ENCODE measurements around the gene NRARP. TPM values are rescaled to one million over a fixed set of nuclear protein-coding genes. Genes with fewer than 3 reads are reported as not detected.
A peak's percentile ranks its signal among the peaks of the same experiment; 100 is the strongest.

NRARP gene
- total and polyA plus RNA-seq, 2 of the 13 experiments (the other 11 are each of a cell fraction or from before 2014, with no cell fraction given): 0.22 to 0.46 TPM

DNA sequence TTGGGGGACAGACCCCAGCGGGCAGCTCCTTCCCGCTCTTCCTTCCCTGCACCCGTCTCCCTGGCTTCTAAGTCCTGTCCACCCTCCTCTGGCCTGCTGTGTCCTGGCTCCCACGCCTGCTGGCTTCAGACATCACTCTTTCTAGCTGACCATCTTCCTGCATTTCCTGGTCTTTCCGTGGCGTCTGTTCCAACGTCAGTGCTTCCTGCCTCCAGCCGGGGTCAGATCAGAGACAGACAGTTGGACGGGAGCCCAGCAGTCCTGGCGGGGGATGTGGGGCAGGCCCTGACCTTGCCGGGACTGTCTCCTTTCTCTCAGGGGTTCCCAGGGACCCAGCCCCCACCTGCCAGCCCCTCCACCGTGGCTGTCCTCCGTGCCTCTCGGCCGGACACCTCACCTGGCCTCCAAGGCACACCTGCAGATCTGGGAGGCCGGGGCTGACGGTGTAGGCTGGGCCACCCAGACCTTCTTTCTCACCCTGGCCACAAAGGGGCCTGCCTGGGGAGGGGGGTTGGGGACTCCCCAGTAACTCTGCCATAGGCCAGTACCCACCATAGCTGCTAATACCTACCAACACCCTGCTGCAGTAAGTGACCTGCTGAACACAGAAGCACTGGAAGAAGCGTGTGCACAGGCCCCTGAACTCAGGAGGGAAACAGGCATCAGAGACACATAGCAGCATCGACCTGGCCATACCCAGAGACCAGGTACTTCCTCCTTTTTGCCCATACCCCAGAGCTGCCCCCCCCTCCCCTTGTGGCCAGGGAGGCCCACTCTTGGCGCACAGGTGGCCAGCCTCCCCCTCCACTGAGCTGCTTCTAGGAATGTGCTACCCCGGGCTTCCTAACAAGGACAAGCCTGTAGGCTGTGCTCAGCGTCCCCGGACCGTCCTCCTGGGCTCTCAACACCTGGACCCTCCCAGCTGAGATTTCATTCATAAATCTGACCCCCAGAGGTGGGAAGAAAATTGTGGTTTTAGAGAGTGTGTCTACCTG is 5.1 kb downstream of the NRARP start:
- ATAC-seq (no peak), DNase-seq (ENCODE audit: low spot score) (no peak), FAIRE-seq (no peak)

More for the DNA sequence above, 5.1 kb downstream of the NRARP start:
- H3K27ac ChIP-seq (ENCODE audit: extremely low read length, insufficient read depth, low read length): no peak overlapping the region
- intact Hi-C loops (cut with micrococcal nuclease; ENCODE audit: unreplicated experiment) (no loop called here), in situ Hi-C loops (cut with HindIII; ENCODE audit: extremely low pct_ligation_motif_present, low pct_unique_long_range_greater_than_20kb) (no loop called here)
- ChIA-PET POLR2A (interaction anchor here (0.7 to 2.2 kb wide), 2 partner anchors 19 to 20 kb away, joined by 3 to 7 read pairs; partner anchors contain the start of gene TOR4A), CTCF (ENCODE audit: low intra/inter-chr PET ratio, low total read pairs) (no interaction called here)
- peak overlapping the region; percentile 29; the same call in 1 of the 2 replicates for H3K4me2 ChIP-seq (ENCODE audit: low read depth, low read length)
- no peak overlapping the region for H3K9ac ChIP-seq (ENCODE audit: insufficient read depth, low read depth, low read length)
- peak overlapping the region in 1 of 3 experiments; percentile 10; a peak in 1 of 6 replicates for H3K4me3 ChIP-seq (replicated peaks in 1 of 3; ENCODE audit: insufficient read depth in 1 of 3, low read depth in 2 of 3, low read length in 3 of 3)
- no peaks in the 10 kb centered on the region for H3K9me3 ChIP-seq (ENCODE audit: low read length)
- no peak overlapping the region for H2AFZ ChIP-seq (ENCODE audit: low read length)
- no peaks in the 10 kb centered on the region for H3K36me3 ChIP-seq (replicated peaks in 1 of 2; ENCODE audit: control insufficient read depth in 1 of 2, insufficient read depth in 2 of 2, low read length in 2 of 2)
- TF ChIP-seq, protein P1, sequence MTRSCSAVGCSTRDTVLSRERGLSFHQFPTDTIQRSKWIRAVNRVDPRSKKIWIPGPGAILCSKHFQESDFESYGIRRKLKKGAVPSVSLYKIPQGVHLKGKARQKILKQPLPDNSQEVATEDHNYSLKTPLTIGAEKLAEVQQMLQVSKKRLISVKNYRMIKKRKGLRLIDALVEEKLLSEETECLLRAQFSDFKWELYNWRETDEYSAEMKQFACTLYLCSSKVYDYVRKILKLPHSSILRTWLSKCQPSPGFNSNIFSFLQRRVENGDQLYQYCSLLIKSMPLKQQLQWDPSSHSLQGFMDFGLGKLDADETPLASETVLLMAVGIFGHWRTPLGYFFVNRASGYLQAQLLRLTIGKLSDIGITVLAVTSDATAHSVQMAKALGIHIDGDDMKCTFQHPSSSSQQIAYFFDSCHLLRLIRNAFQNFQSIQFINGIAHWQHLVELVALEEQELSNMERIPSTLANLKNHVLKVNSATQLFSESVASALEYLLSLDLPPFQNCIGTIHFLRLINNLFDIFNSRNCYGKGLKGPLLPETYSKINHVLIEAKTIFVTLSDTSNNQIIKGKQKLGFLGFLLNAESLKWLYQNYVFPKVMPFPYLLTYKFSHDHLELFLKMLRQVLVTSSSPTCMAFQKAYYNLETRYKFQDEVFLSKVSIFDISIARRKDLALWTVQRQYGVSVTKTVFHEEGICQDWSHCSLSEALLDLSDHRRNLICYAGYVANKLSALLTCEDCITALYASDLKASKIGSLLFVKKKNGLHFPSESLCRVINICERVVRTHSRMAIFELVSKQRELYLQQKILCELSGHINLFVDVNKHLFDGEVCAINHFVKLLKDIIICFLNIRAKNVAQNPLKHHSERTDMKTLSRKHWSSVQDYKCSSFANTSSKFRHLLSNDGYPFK (CRISPR knock-in tag; IDR thresholded peaks at IDR 0.05; ENCODE audit: borderline replicate concordance): no peak
- no peak for TF ChIP-seq ZNF607 (CRISPR knock-in tag; IDR thresholded peaks at IDR 0.05; ENCODE audit: borderline replicate concordance)
- TF ChIP-seq GABPB1 (CRISPR knock-in tag; IDR thresholded peaks at IDR 0.05): peak; percentile 12; the same call in 1 of the 2 replicates
- TF ChIP-seq ZNF777 (CRISPR knock-in tag; IDR thresholded peaks at IDR 0.05): peak; percentile 37; the same call in 1 of the 2 replicates
- TF ChIP-seq ARHGAP35 (CRISPR knock-in tag; IDR thresholded peaks at IDR 0.05; ENCODE audit: borderline replicate concordance): no peak
- 0 out of 2 replicates have a peak, but pooled peaks have one; percentile 19 for TF ChIP-seq ELF1 (CRISPR knock-in tag; IDR thresholded peaks at IDR 0.05)
- no peak for TF ChIP-seq ZNF644 (CRISPR knock-in tag; IDR thresholded peaks at IDR 0.05; ENCODE audit: low read depth)
- TF ChIP-seq, protein P2, sequence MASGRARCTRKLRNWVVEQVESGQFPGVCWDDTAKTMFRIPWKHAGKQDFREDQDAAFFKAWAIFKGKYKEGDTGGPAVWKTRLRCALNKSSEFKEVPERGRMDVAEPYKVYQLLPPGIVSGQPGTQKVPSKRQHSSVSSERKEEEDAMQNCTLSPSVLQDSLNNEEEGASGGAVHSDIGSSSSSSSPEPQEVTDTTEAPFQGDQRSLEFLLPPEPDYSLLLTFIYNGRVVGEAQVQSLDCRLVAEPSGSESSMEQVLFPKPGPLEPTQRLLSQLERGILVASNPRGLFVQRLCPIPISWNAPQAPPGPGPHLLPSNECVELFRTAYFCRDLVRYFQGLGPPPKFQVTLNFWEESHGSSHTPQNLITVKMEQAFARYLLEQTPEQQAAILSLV (CRISPR knock-in tag; IDR thresholded peaks at IDR 0.05; ENCODE audit: borderline replicate concordance): no peak
- no peak for TF ChIP-seq ZNF331 (CRISPR knock-in tag; IDR thresholded peaks at IDR 0.05)
- TF ChIP-seq ZNF768 (CRISPR knock-in tag; IDR thresholded peaks at IDR 0.05): peak; percentile 97
- no peak for TF ChIP-seq FOXK2 (IDR thresholded peaks at IDR 0.05)
- no peak for TF ChIP-seq MLLT10 (CRISPR knock-in tag; IDR thresholded peaks at IDR 0.05)
- no peak for TF ChIP-seq NCOR1 (IDR thresholded peaks at IDR 0.05; ENCODE audit: borderline replicate concordance, low read length)
- TF ChIP-seq BHLHE40 (IDR thresholded peaks at IDR 0.05; ENCODE audit: low read length): no peak
- TF ChIP-seq NONO (IDR thresholded peaks at IDR 0.05): no peak
- TF ChIP-seq NONO (CRISPR knock-in tag; conservative IDR thresholded peaks at IDR 0.05): no peak
- no peak for TF ChIP-seq KLF15 (CRISPR knock-in tag; IDR thresholded peaks at IDR 0.05; ENCODE audit: borderline replicate concordance)
- H3K4me1 ChIP-seq (ENCODE audit: insufficient read depth, low read length): peaks cover 75% of the 10 kb centered on the region
- no peaks in the 10 kb centered on the region for H4K20me1 ChIP-seq (ENCODE audit: insufficient read depth, low read length)
- BruUV-seq (replicated peaks): no TSS peak
- H3K79me2 ChIP-seq (ENCODE audit: insufficient read depth, low read length): no peaks in the 10 kb centered on the region
- WGBS (ENCODE audit: low lambda C conversion rate): 19% methylated on average over 12 of the region's 24 CpGs
- H3K27me3 ChIP-seq (ENCODE audit: control insufficient read depth in 1 of 2, insufficient read depth in 2 of 2, low read length in 2 of 2): peaks cover 4 to 42% of the 10 kb centered on the region in 2 experiments; a peak in 4 of 5 replicates
